Activated naive CD4-positive, alpha-beta T cell treated with anti-CD3 and anti-CD28 coated beads, Interleukin-2, amount 50 U/mL, for 16 hours (primary cell): ENCODE data around the gene JAML.

Experiments used
- DNase-seq: peaks from one replicate; pipeline ENCODE4 v3.0.0-alpha.2; 2020

Gene JAML, protein sequence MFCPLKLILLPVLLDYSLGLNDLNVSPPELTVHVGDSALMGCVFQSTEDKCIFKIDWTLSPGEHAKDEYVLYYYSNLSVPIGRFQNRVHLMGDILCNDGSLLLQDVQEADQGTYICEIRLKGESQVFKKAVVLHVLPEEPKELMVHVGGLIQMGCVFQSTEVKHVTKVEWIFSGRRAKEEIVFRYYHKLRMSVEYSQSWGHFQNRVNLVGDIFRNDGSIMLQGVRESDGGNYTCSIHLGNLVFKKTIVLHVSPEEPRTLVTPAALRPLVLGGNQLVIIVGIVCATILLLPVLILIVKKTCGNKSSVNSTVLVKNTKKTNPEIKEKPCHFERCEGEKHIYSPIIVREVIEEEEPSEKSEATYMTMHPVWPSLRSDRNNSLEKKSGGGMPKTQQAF

DNA sequence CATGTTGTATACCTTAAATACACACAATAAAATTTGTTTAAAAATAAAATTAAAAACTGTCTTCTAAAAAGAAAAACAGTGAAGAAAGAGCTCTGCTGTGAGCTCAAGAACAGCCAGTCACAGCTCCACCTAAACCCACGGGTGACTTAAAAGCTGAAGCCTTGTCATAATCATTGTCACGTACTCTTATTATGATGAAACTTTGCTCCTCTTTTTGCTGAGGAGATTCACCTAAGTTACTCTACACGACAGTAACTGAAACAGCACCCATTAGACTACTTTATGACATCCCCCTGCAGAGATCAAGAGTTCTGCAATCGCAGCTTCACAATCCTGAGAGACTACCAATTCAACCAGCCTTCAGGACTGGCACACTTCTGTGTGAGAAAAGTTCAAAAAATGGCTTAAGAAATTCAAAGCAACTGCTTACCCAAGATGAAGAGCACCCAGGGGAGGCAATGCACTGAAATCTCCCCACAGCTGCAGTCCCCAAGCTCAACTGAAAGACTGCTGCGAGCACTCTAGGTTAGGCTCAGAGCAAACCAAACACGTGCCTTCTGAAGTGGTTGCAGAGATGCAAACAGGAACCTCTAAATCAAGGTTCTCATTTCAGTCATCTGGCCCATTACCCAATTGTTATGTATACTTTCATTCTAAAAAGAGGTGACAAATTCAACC is at the start of gene JAML:
Gene JAML (minus strand): TSS at position 501 of the 678 bp plus-strand sequence. CDS start 10,145 bp downstream, outside the sequence.
- DNase-seq: peak; percentile 70

DNA sequence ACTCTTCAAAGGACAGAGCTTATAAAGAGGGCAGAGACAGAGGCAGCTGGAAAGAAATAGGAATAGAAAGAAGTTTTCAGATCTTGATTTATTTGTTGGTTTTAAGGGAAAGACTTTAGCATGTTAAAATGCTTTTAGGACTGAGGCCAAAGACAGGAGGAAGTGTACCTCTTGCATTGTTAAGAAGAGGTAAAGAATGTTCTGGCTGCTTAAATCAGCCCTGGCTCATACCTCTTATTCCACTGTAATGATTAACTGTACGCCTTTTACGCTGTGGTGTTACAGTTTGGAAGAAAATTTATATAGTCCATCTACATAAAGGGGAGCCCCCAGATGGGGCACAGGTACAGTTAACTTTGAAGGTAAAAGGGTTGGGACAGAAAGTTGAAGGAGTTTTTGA is 49.4 kb upstream of the JAML start:
- no peak for DNase-seq

DNA sequence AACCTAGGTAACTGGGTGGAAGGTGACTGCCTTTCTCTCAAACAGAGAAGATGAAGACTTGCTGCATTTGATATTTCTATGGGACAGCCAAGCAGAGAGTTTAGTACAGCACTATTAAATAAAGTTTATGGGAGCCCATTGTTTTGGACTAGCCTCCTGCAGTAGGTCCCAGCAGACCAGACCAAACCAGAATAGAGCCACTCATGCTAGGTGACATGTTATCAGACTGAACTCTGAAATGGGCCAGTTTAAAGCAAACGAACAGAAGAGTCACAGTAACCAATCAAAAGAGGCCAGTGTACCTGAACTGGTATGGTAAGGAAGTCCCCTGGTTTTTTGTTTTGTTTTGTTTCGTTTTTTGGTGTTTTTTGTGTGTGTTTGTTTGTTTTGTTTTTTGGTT is 47.2 kb upstream of the JAML start:
- no peak for DNase-seq

DNA sequence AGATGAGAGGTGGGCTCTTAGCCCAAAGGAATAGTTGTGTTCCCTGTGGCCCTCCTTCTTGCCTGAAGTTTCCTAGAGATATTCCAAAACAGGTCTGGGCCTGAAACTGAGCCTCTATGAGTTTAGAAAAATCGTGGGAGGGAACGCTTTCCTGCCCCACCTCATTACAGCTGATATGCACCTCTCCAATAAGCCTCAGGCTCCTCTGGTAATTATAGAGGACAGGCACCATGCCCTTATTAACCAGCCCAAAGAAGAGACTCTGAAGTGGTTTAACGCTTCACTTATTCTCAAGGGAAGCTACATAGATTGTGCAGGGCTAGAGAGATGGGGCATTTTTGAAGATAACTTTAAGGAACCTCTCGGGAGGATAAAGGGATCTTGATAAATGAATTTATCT is 42.7 kb upstream of the JAML start:
- no peak for DNase-seq

DNA sequence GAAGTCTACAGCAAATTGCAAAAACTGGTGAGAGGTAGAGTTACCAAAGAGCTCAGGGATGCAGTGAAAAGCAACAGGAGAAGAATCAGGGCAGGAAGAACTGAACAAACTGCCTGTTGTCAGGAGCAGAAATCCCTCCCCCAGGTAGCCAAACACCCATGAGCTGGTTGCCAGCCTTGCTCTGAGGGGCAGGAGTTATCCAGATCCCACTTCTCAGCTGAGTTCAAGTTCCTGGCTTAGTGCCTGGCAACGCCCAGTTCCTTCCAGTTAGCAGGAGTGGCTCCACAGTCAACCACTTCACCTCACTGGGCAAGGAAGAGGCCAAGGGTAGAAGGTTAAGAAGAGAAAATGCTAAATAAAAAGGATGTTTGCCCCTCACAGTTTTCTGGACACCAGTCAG is 41.1 kb upstream of the JAML start:
- no peak for DNase-seq

DNA sequence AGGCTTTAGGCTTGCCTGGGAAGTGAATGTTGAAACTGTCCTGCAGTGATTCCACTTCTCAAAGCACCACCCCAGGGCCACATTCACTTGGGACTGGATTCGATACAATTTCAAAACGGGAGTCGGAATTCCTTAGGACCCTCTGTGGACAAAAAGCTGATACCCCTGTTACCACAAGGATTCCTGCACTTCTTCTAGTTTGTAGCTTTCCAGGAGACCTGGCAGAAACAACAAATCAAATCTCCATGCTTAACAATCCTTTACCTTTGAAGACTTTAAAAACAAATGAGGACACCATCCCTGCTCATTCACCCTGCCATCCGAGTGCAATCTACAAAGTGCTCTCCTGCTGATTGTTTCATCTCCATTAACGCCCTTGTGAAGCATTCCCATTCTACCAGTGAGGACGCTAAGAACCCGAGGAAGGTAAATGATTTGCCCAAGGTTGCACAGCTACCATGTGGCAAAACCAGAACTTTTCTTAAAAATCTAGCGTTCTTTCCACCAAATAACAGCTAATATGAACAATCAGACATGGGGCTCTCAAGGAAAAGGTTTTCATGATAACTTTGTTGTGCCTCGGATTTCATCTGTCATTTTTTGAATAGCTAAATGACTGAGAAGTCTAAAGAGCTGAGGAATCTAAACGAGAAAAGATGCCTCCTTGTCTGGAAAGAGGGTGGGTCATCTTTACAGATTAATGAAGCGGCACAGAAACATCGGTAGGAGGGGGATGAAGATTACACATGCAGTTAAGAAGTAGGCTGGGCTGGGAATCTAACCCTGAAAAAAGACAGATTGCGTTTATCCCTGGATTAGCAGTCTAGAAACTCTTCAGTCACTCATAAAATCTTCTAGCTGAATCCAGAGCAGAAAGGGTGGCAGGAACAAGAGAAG is 40.0 kb upstream of the JAML start:
- no peak for DNase-seq

DNA sequence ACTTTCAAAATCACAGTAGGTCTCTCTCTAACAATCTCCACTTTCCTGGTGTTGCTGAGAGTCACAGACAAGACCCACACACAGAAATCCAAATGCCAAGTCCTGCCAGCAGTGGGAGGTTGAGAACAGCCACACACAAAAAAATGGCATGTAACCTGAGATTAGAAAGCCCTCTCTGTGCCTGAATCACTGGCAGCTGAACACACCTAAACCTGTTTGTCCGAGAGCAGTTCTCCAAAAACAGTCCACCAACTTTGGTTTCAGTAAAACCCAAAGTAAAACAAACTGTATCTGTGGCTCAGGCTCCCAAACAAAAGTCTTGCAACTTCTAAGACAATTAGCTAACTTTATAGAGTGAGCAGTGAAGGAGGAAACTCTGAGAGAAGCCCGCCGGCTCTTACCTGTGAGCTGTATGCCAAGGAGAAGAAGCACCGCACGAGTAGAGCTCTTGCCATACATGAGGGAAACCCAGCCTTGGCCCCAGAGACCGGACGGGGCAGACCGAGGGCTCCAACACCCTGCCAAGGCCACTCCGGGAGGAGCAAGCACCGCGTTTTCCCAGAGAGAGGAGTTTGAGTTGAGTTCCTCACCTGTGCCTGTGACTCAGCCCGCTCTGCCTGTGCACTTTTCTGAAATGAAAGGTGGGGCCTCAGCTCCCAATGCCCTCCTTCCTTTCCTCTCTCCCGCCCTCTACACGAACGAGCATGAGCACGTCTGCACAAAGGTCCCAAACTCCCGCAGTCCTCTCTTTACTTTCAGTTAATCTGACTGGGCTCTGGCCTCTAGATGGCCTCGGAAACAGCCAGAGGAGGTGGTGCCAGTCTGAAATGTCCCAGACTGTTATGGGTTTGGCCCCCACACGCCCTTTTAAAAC is 39.1 kb upstream of the JAML start, which contains the start of gene MPZL2:
Gene MPZL2 (minus strand): TSS at position 603 of the 874 bp plus-strand sequence. CDS start 144 bp downstream, at position 459.
- DNase-seq: peak; percentile 47

DNA sequence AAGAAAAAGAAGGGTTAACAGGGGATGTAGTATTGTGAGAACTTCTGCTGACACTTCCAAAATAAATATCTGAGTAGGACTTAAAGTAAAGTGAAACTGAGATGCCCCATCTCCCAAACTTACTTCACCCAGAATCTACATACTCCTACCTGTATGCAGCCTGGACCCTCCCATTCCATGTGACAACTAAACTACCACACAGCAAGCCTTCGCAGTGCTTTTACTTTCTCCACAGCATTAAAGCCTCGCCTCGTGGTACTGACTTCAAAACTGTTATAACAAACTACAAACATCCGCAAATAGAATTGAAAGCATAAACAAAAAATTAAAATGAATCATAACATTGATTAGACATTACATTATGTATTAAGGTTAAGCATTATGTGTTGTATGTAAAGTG is 38.3 kb upstream of the JAML start:
- no peak for DNase-seq

DNA sequence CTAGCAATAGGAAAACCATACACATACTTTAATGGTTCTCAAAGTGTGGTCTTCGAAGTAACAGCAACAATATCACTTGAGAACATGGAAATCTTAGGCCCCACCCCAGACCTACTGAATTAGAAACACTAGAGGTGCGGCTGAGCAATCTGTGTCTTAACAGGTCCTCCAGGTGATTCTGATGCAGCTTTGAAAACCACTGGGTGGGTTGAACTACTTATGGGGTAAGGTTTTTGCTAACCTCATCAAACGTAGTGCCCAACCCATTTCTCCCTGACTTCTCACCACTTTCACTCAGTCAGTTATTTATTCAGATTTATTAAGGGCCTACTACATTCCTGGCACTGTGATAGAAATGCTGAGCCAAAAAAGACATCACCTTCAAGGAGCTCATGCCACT is 35.5 kb upstream of the JAML start:
- DNase-seq: no peak

DNA sequence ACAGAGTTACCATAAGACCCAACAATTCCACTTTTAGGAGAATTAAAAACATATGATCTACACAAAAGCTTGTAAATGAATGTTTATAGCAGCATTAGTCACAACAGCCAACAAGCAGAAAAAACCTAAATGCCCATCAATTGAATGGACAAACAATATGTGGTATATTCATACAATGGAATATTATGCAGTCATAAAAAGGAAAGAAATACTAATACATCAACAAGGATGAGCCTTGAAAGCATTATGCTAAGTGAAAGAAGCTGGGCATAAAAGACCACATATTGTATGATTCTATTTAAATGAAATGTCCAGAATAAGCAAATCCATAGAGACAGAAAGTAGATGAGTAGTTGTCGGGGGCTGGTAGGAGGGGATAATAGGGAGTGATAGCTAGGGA is 34.3 kb upstream of the JAML start:
- no peak for DNase-seq

DNA sequence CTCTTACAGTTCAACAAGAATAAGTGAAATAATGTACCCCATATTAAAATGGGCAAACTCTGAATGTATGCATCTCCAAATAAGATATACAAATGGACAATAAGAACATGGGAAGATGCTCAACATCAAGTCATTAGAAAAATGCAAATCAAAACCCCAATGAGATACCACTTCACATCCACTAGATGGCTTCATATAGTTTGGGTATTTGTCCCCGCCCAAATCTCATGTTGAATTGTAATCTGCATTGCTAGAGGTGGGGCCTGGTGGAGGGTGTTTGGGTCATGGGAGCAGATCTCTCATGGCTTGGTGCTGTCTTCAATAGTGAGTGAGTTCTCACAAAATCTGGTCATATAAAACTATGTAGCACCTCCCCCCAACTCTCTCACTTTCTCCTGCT is 33.6 kb upstream of the JAML start:
- no peak for DNase-seq

DNA sequence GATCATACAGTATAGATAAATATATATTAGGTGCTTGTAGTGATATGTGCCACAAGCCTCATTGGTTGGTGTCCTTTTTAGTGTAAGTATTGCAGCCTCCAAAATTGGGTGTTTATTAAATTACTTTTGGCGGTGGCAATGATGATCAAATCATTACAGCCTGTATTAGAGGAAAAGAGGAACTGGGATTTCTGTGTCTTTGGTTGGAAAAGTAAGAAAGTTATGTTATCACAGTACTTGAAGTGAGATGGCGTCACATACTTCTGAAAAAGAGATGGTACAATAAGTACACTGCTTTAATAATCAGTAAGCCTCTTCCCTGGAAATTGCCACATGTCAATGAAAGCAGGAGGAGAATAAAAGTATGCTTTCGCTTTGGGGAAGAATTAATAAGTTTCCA is 27.9 kb upstream of the JAML start:
- DNase-seq: no peak

DNA sequence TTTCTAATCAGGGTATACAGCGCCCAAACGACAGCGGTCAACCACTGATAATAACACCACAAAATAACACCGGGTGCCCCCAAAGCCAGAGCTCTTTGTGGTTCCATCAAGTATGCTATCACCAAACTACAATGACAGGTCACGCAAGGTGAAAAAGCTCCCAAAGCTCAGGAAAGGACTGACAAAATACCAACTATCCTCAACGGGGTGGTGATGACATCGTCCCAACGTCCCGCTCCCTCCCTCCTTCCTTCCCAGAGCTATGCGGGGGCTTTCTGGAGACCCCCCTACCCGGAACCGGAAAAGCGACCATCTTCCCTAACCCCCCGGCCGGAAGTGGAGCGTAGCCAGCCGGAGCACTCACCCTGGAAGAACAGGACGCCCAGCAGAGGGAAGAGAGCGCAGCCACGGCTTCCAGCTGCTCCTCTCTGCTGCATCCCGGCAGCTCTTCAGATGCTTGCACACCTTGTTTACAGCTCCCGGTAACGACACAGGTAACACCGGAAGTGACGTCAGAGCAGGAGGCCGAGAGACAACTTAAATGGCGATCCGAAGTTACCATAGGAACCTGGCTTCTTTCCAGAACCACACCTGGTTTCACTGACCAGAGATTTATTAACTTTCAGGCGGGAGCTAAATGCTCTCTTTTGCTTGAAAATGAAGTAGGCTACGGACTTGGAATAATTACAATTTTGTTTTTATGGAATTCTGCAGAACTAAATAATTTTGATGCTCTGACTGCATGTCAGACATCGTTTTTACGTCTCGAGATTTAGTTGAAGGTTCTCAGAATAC is 27.2 kb upstream of the JAML start, which contains the start of gene MPZL3:
Gene MPZL3 (minus strand): TSS at position 508 of the 795 bp plus-strand sequence. CDS start 71 bp downstream, at position 437.
- peak; percentile 72 for DNase-seq

DNA sequence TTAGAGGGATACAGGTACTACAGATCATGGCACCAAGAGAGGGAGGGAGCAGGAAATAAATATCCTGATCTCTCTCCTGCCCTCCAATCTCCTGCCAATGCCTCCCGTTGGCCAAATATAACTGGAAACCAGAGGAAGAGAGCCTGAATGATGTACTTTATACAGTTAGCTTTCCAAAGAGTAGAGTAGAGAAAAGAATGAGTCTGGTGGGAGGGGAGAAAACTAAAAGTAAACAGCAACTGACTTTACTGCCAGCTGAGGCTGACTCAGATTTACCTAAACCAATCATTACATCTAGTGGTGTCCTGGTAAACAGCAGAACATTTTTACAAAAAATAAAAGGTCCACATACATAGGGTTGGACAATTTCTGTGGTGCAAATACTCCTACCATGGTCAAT is 22.2 kb upstream of the JAML start:
- no peak for DNase-seq

DNA sequence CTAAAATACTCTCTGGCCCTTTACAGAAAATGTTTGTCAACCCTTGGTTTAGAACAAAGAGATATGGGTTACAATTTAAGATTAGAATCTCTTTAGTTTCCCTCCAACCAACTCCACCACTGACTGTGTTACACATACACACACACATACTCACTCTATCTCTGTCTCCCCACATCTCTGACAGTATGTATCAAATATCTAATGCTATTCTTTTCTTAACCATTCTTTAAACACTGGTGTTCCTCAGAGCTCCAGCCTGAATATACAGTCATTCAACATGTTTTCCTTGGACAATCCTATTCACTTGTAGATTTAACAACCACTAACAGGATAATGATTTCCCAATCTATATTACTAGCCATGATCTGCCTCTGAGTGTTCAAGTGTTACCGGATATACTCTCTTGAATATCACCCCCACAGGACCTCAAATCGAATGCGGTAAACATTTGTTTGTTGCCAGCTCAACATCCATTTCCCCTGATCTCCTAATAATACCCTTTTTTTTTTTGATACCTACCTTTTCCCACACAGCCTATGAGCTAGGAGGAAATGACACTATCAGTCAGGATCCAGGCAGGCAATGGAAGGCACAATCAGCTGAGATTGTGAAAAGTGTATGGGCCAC is 21.2 kb upstream of the JAML start:
- DNase-seq: no peak

DNA sequence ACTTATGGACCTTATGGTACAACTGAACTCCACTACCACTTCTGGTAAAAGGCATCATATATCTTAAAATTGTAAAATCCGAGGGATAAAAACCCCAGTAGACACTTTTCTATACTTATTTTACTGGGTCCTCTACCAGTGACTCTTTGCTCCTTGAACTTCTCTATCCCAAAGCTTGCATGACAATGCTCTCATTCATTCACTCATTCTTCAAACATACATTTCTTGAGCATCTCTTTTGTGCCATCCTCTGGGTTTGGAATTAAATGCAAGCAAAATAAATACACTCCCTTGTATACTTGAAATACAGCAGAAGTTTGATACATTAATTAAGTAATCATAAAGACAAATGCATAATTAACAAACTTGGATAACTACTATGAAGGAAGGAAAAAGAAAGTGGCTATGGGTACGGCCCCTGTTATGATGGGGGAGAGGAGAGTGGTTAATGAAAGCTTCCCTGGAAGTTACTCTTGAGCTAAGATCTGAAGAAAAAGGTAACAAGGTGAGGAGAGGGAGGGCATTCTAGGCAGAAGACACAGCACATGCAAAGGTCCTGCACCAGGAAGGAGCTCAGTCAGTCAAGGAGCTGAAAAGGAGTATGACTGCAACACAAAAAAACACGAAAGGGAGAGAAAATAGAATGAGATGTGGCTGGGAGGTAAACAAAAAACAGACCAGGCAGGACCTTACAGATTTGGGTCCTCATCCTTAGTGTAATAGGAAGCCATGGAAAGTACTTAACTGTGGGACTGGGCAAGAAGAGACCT is 19.4 kb upstream of the JAML start:
- DNase-seq: no peak

DNA sequence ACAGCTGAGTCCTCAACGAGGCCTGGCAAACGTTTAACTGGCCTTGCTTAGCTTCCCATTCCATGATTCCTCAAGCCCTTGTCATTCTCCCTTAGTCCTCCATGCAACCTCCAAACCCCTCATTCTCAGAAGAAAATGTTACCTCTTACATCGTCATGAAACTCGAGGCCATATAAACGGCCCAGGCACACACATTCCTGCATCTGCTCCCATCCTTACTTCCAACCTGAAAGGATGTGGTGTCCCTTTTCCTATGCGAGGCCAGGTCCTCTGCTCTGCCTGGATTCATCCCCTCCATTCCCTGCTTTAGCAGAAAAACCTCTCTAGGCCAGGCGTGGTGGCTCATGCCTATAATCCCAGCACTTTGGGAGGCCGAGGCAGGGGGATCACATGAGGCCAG is 18.4 kb upstream of the JAML start:
- DNase-seq: no peak

DNA sequence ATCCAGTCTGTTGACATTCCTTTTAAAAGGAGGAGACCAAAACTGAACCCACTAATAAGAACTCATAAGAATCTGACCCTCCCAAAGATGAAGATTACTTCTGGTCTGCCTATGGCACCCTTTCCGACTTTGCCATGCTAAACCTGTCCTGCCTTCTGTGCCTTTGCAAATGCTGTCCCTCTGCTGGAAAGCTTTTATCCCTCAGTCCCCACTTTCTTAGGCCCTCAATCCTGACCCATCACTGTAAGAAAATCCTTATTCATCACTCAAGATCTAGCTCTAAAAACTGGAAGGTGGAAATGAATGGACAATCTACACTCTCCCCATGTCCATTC is 16.9 kb upstream of the JAML start:
- no peak for DNase-seq

DNA sequence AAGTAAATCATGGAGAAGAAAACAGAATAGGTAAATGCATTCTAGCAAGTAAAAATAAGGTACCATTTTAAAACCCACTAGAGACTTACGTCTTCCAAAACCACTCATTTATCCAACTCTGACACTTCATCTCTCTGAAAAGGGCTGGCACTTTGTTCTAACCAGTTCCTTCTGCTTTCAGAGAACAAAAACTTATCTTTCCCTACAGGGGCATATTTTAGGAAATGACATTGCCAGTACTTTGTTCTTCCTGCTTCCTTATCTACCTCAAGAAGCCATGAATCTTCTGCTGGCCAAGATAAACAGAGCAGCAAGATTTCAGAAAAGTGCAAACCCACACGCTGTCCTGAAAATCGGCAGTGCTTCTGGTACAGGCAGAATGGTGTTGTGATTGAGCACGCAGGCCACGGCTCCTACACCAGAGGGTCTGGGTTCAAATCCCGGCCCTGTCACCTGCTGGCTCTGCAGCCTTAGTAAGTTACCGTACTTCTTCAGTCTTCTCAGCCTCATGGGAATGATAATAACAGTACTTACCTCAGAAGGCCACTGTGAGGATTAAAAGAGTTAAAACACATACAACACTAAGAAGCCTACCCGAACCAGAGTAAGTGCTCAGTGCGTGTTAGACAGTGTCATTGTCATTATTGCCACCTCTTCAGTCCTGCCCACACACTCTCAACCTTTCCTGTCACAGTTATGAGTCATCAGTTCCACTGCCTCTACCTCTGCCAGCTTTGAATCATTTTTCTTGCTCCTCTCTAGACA is 16.4 kb upstream of the JAML start:
- DNase-seq: peak; percentile 61
